Prostate gland (tissue), 2 donors: ENCODE measurements around the gene ALK.

ENCODE experiments used
- POLR2A ChIP-seq: fragments of 450-650 bp; IDR thresholded peaks from one replicate; pipeline ENCODE4 v1.6.1; 2016; ENCODE audit warnings: antibody characterized with exemption, mild to moderate bottlenecking
- POLR2AphosphoS5 ChIP-seq: sonication (generic); formaldehyde crosslinking; IDR thresholded peaks from one replicate; pipeline ENCODE4 v1.6.1; 2017; ENCODE audit warnings: antibody characterized with exemption
- TF ChIP-seq, protein P1 (sequence below), 4 experiments: fragments of 200-600 bp in 2 of 4; fragments of 450-650 bp in 2 of 4; sonication (generic) in 2 of 4; IDR thresholded peaks; 1 replicate in 3 of 4; 2 replicates in 1 of 4; pipeline ENCODE4 v1.5.1; 2016 to 2019; ENCODE audit warnings: antibody characterized with exemption in 4 of 4, mild to moderate bottlenecking in 2 of 4, moderate library complexity in 2 of 4

- TF ChIP-seq, protein P1, sequence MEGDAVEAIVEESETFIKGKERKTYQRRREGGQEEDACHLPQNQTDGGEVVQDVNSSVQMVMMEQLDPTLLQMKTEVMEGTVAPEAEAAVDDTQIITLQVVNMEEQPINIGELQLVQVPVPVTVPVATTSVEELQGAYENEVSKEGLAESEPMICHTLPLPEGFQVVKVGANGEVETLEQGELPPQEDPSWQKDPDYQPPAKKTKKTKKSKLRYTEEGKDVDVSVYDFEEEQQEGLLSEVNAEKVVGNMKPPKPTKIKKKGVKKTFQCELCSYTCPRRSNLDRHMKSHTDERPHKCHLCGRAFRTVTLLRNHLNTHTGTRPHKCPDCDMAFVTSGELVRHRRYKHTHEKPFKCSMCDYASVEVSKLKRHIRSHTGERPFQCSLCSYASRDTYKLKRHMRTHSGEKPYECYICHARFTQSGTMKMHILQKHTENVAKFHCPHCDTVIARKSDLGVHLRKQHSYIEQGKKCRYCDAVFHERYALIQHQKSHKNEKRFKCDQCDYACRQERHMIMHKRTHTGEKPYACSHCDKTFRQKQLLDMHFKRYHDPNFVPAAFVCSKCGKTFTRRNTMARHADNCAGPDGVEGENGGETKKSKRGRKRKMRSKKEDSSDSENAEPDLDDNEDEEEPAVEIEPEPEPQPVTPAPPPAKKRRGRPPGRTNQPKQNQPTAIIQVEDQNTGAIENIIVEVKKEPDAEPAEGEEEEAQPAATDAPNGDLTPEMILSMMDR (IDR thresholded peaks at IDR 0.05): no peak
- TF ChIP-seq POLR2A (no peak), POLR2AphosphoS5 (no peak)
These were observed 70.6 kb downstream of the ALK start for GRCh38 chr2:29850794-29851193.
